G401 (cell line): Measurements from ENCODE around the gene HDAC11. TPM values are rescaled to one million over a fixed set of nuclear protein-coding genes. Genes with fewer than 3 reads are reported as not detected.
A peak's percentile ranks its signal among the peaks of the same experiment; 100 is the strongest.
"Not testable (repeated sequence)": the region's sequence is repeated elsewhere in the genome, so short reads cannot be mapped to it uniquely, and the experiment has no call there.

Experiments used
- DNase-seq: peaks from one replicate; pipeline ENCODE4 v3.0.0-alpha.2; 2015; ENCODE audit warnings: low spot score
- in situ Hi-C: cut with HindIII; loops from 2 replicates; pipeline ENCODE4 v1.10.0; 2016; ENCODE audit warnings: low sequenced_read_pairs, mixed read lengths
- total RNA-seq: library from RNA; depleted of rRNA; stranded (reverse); fragments of >200 nt; shearing (Covaris generic); gene quantifications from 2 replicates; pipeline ENCODE4 v1.2.3, GENCODE V29; 2014

HDAC11 gene
- total RNA-seq, 1 experiment from 2014 or later = 15.3 TPM

DNA sequence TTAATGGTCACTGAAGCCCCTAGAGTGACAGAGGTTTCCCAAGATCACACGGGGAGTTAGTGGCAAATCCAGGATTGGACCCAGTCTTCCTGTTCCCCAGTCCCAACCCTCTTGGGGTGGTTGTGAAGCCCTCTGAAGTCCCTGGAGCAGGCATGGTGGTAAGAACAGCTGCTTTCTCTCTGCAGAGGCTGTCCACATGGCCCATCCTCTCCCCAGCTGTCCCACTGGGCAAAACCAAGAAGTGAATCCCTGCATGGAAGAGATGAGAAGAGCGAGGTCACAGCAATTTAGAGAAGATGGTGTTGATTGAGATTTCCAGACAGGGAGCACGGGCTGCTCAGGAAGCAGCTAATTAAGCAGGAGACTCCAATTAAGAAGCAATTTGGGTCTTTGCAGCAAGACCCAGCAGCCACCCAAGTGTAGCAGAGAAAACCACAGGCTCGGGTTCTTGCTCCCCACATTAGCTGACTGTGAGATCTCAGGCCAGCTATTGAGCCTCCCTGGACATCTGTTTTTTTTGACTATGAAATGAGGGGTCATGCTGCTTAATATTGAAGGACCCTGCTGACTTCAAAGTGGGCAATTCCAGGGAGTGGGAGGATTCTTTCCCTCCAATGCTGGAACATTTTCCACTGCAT lies 14.8 kb upstream of the HDAC11 start:
- DNase-seq = no peak
- in situ Hi-C loops = no loop called here

DNA sequence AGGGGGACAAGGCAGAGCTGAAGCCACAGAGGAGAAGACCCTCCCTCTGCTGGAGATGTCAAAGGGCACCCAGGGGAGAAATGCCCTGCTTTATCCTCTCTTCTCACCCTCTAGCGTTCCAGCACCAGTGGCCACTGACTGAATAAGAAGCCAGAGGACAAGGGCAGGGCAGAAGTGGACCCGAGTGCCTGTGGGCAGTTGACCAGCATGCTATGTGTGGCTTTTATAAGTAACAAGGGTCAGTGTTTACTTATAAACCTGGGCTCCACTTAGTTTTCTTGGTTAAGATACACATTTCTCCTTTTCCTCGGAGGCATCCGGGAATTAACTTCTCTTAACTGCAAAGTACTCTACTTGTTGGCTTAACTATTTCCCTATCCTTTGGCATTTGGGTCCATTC lies 13.3 kb upstream of the HDAC11 start:
- in situ Hi-C loops = no loop called here
- DNase-seq = no peak

DNA sequence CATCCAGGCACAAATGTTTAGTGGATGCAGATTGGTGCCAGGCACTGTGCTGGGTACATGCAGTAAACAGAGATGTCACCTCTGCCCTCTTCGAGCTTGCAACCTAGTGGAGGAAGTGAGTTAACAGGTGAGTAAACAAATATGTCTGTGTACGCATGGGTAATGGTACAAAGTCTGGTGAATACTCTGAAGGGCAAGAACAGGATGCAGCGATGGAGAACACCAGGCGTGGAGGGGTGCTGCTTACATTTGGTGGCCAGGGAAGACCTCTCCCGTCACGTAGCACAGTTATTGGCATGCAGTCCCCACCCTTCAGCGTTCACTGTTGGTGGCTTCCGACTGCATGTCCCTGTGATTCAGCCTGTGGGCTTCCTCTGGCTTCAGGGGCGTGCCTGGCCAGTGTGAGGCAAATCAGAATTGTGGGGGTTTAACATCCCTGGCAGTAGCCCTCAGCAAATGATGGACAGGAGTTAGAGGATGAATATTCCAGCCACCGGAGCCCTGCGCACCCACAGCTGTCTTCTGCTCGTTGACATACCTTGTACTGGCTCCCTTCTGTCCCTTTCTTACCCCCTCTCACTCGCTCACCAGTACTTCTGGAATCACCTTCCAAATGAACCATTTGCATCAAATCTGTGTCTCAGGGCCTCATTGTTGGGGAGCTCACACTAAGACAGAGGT lies 9.1 kb upstream of the HDAC11 start:
- in situ Hi-C loops = no loop called here
- no peak for DNase-seq

DNA sequence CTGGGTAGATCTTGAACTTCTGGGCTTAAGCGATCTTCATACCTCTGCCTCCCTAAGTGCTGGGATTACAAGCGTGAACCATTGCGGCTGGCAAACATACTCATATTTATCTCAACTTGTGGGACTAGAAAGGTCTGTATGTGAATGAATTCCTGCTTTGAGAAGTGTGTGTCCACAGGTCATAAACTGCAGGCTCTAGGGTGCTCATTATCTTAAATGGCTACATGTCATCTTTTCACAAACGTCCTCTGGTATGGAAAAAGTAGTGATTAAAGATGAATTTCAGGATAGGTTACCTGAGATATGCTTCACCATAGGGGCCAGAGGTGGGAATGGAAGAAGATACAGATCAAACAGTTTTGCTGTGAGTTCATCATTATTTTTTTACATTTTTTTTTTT lies 7.8 kb upstream of the HDAC11 start:
- in situ Hi-C loops = no loop called here
- no peak for DNase-seq

DNA sequence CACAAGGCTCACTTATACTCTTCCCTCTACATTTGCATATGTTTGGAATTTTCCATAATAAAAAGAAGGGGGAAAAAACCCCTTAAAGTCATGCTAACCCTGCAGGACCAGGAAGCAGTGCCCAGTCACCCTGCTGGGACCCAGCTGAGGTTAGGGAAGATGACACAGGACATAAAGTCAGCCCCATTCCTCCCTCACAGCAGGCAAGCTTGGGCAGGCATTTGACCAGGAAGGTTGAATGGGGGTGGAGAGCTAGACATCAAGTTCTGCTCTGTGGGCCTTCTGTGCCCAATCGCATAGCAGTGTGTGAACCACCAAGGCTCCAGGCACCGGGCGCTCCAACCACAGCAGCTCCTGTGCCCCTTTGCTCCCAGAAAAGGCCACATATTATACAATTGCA lies 7.1 kb upstream of the HDAC11 start:
- DNase-seq = no peak
- in situ Hi-C loops = no loop called here

DNA sequence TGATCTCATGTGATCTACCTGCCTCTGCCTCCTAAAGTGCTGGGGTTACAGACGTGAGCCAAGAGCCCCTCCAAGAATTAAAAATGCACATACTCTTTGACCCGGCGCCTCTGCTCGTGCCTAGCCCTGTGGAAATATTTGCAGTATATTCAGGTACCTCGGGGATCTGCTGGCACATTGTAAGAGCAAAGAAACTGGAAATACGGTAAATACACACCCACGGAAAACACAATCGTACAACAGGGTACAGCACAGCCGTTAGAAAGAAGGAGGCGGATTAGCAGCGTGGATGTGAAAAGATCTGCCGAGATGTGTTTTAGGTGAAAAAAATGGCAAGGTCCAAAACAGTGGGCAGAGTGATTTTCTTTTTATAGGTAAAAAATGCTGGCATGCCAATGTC lies 6.1 kb upstream of the HDAC11 start:
- in situ Hi-C loops = no loop called here
- no peak for DNase-seq

DNA sequence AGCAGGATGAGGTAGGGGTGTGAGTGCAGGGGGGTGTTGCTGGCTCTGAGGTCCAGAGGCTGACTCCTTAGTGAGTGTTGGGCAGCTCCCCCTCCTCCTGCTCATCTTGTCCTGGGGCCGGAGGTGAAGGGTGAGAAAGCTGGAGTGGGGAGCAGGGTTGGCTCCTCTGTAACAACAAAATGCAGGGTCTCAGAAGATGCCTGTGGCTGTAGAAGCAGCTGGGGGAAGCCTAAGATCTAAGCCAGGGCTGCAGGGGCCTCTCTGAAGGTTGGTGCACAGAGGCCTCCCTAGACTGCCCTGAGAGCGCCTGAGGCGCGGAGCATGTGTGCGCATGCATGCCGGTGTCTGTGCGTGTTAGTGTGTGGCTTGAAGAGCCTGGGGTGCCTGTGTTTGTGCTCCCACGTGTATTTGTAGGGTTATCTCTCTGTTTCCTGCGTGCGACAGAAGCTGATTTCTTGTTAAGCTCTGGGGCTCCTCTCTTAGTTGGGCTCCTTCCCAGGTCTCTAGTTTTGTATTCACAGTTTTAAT lies 5.3 kb upstream of the HDAC11 start:
- DNase-seq = no peak
- in situ Hi-C loops = no loop called here

DNA sequence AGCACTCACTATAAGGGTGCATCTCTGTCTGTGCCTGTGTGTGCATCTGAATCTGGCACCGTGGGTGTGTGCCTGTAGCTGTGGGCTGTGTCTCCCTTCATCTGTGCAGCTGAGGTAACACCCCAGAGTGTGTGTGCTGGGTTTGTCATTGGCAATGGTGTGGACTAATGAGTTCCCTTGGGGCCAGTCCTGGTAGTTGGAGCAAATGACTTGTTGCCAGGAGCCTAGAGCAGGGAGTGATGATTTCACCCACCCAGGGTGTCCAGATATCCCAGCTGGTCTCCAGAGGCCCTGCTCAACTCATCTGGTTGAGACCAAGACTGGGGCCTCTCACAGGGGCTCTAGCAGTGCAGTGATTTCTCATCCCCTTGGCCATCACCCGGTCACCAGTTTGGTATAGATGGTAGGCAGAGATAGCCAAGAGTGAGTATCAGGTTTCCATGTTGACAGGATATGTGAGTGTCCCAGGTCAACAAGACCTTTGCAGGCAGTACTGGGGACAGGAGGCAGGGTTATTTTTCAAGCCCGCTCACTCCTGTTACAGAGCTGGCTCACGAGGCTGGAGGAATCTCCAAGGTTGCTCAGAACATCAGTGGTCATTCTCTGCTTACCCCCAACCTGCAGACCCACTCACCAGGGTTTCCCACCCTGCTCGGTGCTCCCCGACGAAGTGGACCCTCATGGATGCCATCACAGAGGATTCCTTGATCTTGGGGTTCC lies 4.1 kb upstream of the HDAC11 start:
- DNase-seq = no peak
- in situ Hi-C loops = no loop called here

DNA sequence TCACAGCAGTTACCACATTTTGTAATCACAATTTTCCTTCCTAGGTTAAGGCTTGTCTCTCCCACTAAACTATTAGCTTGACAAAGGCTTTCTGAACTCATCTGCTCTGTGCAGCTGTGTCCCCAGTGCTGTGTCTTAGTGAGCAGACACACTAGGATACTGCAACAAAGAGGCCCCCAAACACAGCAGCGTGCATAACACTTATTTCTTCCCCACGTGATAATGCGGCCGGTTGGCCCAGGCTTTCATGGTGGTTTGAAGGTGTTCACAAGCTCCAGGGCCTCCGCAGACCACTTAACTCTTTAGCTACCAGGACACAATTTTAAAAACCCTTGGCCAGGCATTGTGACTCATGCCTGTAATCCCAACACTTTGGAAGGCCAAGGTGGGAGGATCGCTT lies 2.2 kb upstream of the HDAC11 start:
- in situ Hi-C loops = no loop called here
- no peak for DNase-seq

DNA sequence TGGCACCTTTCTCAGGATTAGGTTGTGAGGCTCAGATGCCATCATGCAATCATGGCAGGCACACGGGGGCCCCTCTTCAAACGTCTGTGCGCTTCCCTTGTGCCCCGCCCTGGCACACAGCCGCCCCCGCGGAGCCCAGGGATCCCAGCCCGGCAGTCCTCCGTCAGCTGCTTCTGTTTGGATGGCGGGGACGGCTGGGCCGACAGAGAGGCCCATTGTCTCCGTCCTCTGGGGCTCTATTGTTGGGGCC lies 849 bp upstream of the HDAC11 start:
- in situ Hi-C loops = no loop called here
- peak; percentile 72 for DNase-seq

DNA sequence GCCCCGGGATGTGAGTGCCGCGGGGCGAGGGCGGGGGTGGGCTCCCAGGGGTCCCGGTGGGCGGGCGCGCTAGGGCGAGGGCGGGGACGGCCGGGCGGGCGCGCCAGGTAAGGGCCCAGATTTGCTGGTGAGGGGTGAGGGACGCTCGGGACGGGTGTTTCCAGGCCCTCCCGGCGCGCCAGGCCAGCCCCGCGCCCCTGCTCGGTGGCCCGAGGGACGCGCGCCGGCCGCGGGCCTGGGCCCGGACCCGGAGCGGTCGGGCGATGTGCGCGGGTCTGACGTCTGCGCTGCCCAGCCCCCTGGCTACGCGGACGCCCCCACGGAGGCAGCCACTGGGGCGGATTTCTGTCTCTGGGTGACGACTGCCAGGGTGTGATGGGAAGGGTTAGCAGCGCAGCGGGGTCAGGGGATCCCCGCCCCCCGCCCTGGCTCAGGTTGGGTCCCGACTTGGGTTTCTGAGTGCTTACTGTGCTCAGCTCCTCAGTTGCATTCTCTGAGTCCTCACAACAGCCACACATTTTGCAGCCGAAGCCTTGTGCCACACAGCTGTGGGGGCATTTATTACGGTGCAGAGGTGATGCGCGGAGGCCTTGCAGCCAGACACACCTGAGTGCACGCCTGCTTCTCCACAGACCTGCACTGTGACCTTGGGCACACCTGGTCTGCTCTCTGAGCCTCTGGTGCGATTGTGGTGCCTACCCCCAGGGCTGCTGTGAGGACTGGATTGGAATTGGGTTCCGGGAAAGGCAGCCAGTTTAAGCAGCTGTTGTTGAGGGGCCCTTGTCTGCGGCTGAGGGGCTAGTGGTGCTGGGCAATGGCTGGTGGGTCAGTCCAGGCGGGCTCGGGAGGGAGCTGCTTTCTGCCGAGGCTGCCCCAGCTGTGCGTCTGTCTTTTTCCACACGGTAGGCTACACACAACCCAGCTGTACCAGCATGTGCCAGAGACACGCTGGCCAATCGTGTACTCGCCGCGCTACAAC lies 523 bp downstream of the HDAC11 start:
- peak; percentile 22 for DNase-seq
- in situ Hi-C loops = no loop called here

DNA sequence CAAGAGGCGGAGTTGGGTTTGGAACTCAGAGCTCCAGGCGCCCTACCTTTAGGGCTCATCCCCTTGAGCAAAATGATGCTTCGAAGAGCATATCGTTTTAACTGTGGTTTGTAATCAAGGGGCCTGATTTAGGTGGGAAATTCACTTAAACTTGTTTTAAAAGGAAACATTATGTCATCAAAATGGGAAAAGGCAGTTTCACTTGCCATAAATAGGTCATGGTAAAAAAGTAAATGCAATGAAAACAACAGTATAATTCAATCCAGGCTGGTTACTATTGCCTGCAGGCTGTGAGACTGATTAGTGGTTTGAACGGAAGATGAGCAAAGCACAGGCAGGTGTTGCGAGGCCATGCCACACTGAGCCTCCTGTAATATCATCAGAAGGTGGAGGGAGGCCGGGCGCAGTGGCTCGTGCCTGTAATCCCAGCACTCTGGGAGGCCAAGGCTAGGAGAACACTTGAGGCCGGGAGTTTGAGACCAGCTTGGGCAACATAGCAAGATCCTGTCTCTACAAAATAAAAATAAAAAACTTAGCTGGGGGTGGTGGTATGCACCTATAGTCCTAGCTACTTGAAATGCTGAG lies 2.1 kb downstream of the HDAC11 start:
- no peak for DNase-seq

DNA sequence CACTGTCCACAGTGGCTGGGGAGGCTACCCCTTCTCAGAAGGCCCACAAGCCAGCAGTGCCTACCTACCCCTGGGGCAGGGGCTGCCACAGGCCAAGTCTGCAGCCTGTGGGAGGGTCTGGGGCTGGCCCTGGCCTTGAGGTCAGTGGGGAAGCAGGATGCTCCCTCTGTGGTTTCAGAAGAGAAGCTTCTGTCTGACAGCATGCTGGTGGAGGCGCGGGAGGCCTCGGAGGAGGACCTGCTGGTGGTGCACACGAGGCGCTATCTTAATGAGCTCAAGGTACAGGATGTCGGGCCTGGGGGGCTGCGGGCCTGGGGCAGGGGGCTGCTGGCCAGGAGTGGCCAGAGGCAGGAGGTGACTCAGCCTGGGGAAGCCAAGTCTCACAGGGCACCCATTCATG lies 3.2 kb downstream of the HDAC11 start:
- no peak for DNase-seq
- in situ Hi-C loops = no loop called here

More for the DNA sequence above, 2.1 kb downstream of the HDAC11 start:
- in situ Hi-C loops = no loop called here

DNA sequence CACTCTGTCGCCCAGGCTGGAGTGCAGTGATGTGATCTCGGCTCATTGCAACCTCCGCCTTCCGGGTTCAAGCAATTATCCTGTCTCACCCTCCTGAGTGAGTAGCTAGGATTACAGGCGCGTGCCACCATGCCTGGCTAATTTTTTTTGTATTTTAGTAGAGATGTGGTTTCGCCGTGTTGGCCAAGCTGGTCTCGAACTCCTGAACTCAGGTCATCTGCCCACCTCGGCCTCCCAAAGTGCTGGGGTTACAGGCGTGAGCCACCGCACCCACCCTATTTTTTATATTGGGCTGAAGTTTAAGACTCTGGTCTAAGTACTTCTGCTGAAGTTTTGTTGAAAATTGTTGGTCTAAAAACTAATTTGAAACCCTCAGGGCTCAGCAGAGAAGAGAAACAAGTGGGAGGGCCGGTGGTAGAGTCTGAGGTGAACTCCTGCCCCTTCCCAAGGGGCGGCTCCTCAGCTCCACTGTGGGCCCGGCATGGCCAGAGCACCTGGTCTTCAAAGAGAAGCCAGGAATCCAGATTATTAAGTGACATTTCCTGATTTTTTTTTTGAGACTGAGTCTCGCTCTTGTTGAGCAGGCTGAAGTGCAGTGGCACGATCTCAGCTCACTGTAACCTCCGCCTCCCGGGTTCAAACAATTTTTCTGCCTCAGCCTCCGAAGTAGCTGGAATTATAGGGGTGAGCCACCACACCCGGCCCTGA lies 4.0 kb downstream of the HDAC11 start:
- in situ Hi-C loops = no loop called here
- no peak for DNase-seq

DNA sequence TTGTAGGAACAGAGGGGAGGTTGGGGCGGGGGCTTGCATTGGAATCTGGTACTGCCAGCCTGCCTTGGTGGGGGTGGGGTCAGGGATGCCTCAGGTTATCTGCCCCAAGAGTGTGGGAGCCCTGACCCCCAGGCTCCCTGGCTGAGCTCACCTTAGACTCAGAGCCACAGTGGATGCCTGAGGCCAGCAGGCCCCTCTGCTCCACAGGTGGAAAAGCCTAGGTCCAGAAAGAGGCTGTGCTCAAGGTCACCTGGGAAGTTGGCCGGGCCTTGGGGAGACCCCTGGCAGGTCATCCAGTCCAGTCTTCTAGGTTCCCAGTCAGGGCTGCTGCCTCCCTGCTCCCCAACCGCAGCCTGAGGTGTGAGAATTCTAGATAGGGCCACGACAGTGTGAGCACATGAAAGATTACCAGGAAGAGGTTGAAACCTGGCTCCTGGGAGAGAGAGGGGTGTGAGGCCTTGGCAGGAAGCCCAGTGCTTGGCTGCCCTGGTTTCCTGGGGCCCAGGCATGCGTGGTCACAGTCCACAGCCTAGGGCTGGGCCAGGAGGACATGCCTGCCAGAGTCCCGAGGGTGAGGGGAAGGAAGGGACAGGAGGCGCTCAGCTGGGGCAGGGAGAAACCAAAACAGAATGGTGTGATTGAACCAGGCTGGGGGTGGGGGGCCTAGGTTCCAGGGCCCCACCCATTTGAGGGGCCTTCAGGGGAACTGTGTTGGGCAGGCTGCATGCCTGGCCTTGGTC lies 4.9 kb downstream of the HDAC11 start:
- peak; percentile 87 for DNase-seq
- in situ Hi-C loops = no loop called here

DNA sequence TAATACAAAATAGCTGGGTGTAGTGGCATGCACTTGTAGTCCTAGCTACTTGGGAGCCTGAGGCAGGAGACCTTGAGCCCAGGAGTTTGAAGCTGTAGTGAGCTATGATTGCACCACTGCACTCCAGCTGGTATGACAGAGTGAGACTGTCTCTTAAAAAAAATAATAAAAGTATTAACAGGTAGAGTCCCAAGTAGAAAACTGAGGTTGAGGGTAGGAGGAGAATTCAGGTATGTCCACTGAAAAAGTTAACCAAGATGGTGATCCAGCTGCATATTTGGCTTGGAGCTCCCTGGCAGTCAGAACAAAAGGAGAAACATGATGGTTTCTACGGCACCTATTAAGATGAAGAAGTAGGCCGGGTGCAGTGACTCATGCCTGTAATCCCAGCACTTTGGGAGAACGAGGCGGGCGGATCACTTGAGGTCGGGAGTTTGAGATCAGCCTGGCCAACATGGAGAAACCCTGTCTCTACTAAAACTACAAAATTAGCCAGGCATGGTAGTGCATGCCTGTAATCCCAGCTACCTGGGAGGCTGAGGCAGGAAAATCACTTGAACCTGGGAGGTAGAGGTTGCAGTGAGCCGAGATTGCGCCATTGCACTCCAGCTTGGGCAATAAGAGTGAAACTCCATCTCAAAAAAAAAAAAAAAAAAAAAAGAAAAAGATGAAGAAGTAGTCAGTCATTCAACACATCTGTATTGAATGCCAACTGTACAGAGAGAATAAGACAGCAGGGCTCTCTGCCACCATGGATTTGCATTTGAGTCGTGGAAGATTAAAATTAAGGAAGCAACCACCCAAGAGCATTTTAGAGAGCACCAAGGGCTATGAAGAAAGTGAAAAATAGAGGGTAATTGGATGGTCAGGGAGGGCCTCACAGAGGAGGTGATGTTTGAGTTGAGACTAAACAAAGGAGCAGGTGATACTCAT lies 5.8 kb downstream of the HDAC11 start:
- in situ Hi-C loops, DNase-seq: not testable (repeated sequence)

DNA sequence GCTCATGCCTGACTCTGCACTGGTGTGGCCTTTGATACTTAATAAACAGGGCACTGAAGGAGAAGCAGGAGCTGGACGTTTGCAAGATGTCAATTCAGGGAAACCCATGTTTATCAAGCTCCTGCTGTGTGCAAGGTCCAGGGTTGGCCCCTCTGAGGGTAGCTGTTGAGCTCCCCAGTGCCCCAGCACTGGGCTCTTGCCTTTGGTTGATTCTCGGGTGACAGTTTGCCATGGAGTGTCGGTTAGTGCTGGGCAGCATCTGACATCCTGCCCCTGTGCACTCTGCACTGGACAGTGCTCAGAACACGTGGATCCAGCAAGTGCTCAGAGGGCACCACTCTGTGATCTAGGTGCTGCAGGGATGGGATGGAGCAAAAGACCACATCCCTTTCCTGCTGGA lies 7.3 kb downstream of the HDAC11 start:
- DNase-seq = no peak
- in situ Hi-C loops = no loop called here
